ENCODE measurements around the gene STK32B.

GRCh38 chr4:5387457-5387856 lies 336.2 kb downstream of the STK32B start:
- TF ChIP-seq, protein P1, sequence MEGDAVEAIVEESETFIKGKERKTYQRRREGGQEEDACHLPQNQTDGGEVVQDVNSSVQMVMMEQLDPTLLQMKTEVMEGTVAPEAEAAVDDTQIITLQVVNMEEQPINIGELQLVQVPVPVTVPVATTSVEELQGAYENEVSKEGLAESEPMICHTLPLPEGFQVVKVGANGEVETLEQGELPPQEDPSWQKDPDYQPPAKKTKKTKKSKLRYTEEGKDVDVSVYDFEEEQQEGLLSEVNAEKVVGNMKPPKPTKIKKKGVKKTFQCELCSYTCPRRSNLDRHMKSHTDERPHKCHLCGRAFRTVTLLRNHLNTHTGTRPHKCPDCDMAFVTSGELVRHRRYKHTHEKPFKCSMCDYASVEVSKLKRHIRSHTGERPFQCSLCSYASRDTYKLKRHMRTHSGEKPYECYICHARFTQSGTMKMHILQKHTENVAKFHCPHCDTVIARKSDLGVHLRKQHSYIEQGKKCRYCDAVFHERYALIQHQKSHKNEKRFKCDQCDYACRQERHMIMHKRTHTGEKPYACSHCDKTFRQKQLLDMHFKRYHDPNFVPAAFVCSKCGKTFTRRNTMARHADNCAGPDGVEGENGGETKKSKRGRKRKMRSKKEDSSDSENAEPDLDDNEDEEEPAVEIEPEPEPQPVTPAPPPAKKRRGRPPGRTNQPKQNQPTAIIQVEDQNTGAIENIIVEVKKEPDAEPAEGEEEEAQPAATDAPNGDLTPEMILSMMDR (IDR thresholded peaks at IDR 0.05; ENCODE audit: control extremely low read depth in 1 of 3, insufficient read depth in 1 of 3, low read depth in 1 of 3, low read length in 3 of 3): peak; percentile 26 to 33 (median 29)
- TF ChIP-seq POLR2AphosphoS5 (IDR thresholded peaks at IDR 0.05; ENCODE audit: low read depth, low read length): no peak
- no peak for TF ChIP-seq RFX5 (IDR thresholded peaks at IDR 0.05; ENCODE audit: borderline replicate concordance, low read depth, low read length)
- TF ChIP-seq TAF7 (optimal IDR thresholded peaks at IDR 0.05; ENCODE audit: borderline replicate concordance, low read depth, low read length): no peak
- TF ChIP-seq POLR2A (IDR thresholded peaks at IDR 0.05; ENCODE audit: control extremely low read depth in 1 of 2, low read depth in 2 of 2, low read length in 2 of 2): no peak
- TF ChIP-seq RXRA (IDR thresholded peaks at IDR 0.05; ENCODE audit: insufficient read depth, low read depth, low read length): no peak
- no peak for TF ChIP-seq SUZ12 (IDR thresholded peaks at IDR 0.05; ENCODE audit: low read length)
- no peak for TF ChIP-seq EZH2 (IDR thresholded peaks at IDR 0.05; ENCODE audit: low read depth, low read length, severe bottlenecking)
- TF ChIP-seq NANOG (IDR thresholded peaks at IDR 0.05; ENCODE audit: insufficient read depth, low read depth, low read length, poor library complexity, severe bottlenecking): no peak

Data from H1 (cell line).